Progenitor cell of endocrine pancreas (in vitro differentiated cells): ENCODE measurements around the gene CKAP4. TPM values are rescaled to one million over a fixed set of nuclear protein-coding genes. Genes with fewer than 3 reads are reported as not detected.

Source experiments
- DNase-seq: peaks from one replicate; pipeline ENCODE4 v3.0.0; 2021; ENCODE audit warnings: low spot score; ENCODE audit not compliant: unreplicated experiment
- H3K27ac Mint-ChIP-seq: 2 replicates; pipeline ENCODE4 v1.8.0; 2021; ENCODE audit warnings: mild to moderate bottlenecking, moderate library complexity, mixed read lengths
- H3K27me3 Mint-ChIP-seq: 2 replicates; pipeline ENCODE4 v1.8.0; 2021; ENCODE audit warnings: mixed read lengths
- H3K36me3 Mint-ChIP-seq: 2 replicates; pipeline ENCODE4 v1.8.0; 2022; ENCODE audit warnings: mixed read lengths; ENCODE audit not compliant: insufficient read depth
- H3K4me1 Mint-ChIP-seq: 2 replicates; pipeline ENCODE4 v1.8.0; 2021; ENCODE audit warnings: low read depth, mixed read lengths
- H3K4me3 Mint-ChIP-seq: 2 replicates; pipeline ENCODE4 v1.8.0; 2021; ENCODE audit warnings: low read depth, mild to moderate bottlenecking, moderate library complexity, mixed read lengths
- H3K9me3 Mint-ChIP-seq: 2 replicates; pipeline ENCODE4 v1.8.0; 2021; ENCODE audit warnings: low read depth, mixed read lengths
- total RNA-seq: library from RNA; stranded (reverse); gene quantifications from 2 replicates; pipeline ENCODE4 v1.2.1, GENCODE V29; 2021
- TF ChIP-seq, protein P1 (sequence below): fragments of 200-600 bp; sonication (generic); IDR thresholded peaks from one replicate; pipeline ENCODE4 v1.5.0; 2021; ENCODE audit warnings: antibody characterized with exemption, mild to moderate bottlenecking; ENCODE audit not compliant: unreplicated experiment

Gene CKAP4
- total RNA-seq, 1 donor from 2014 or later = 102 TPM

- no peaks in the 10 kb centered on the region for H3K36me3 Mint-ChIP-seq
- H3K4me3 Mint-ChIP-seq = no peak overlapping the region
- peaks cover 34% of the 10 kb centered on the region for H3K4me1 Mint-ChIP-seq
Observed at GRCh38 chr12:106280106-106280505, 32.3 kb upstream of the CKAP4 start.

DNA sequence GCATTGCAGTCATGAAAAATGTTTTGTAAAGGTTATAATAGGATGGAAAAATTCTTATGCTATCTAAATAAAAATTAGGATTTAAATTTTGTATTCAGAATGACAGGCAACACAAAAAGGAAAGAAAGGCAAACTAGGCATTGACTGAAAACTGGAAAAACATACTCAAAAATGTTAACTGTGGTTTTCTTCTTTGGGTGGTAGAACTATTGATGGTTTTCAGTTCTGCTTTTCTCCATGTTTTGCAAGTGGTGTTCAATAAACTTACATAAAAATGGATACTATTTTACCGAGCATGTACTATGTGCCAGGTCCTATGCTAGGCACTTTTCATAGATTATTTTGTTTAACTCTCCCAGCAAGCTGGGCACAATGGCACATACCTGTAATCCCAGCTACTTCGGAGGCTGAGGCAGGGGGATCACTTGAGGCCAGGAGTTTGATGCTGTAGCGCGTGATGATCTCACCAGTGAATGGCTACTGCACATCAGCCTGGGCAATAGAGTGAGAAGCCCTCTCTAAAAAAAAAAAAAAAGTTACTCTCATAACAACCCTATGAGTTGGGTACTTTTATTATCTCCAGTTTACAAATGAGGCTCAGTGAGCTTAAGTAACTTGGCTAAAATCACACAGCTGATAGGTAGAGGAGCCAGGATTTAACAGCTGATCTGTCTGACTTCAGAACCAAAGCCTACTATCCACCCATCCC lies 28.4 kb upstream of the CKAP4 start:
- Mint-ChIP-seq H3K36me3 (no peaks in the 10 kb centered on the region), H3K27me3 (peaks cover 26% of the 10 kb centered on the region), H3K9me3 (no peaks in the 10 kb centered on the region), H3K27ac (no peak overlapping the region), H3K4me3 (no peak overlapping the region), H3K4me1 (peaks cover 37% of the 10 kb centered on the region)
- no peak for DNase-seq
- TF ChIP-seq, protein P1, sequence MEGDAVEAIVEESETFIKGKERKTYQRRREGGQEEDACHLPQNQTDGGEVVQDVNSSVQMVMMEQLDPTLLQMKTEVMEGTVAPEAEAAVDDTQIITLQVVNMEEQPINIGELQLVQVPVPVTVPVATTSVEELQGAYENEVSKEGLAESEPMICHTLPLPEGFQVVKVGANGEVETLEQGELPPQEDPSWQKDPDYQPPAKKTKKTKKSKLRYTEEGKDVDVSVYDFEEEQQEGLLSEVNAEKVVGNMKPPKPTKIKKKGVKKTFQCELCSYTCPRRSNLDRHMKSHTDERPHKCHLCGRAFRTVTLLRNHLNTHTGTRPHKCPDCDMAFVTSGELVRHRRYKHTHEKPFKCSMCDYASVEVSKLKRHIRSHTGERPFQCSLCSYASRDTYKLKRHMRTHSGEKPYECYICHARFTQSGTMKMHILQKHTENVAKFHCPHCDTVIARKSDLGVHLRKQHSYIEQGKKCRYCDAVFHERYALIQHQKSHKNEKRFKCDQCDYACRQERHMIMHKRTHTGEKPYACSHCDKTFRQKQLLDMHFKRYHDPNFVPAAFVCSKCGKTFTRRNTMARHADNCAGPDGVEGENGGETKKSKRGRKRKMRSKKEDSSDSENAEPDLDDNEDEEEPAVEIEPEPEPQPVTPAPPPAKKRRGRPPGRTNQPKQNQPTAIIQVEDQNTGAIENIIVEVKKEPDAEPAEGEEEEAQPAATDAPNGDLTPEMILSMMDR = no peak

More at GRCh38 chr12:106280106-106280505, 32.3 kb upstream of the CKAP4 start:
- DNase-seq = no peak
- Mint-ChIP-seq H3K27me3 (peaks cover 30% of the 10 kb centered on the region), H3K27ac (no peak overlapping the region), H3K9me3 (peaks cover 2% of the 10 kb centered on the region)
- TF ChIP-seq, protein P1 = no peak

GRCh38 chr12:106275458-106275857 lies 27.6 kb upstream of the CKAP4 start:
- H3K27me3 Mint-ChIP-seq = peaks cover 28% of the 10 kb centered on the region

DNA sequence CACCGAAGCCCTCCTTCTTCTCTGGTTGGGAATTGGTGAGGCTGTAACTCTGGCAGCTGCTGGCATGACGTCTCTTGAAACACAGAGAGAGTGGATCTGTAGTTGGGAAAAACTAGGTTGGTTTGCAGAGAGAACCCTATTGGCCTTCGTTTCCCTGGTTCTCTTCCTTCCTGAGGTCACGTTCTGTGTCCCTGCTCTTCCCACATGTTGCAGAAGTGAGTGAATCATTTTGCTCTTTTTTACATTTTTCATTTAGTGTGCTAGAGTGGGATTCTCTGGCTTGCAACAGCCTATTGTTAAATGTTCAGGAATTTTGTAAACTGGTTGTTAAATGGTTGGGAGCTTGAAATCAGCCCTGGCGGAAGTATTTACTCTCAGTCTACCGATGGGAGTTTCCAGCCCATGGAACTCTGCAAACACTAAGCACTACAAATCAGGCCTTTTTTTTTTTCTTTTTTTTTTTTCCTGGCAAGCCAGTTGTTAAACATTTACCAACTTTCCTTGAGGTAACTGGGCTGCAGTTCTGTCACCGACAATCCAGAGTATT lies 26.8 kb upstream of the CKAP4 start:
- Mint-ChIP-seq H3K4me1 (peaks cover 31% of the 10 kb centered on the region), H3K36me3 (no peaks in the 10 kb centered on the region), H3K27ac (peak overlapping the region; percentile 95), H3K27me3 (peaks cover 23% of the 10 kb centered on the region), H3K4me3 (peak overlapping the region; percentile 6), H3K9me3 (no peaks in the 10 kb centered on the region)
- TF ChIP-seq, protein P1 = no peak
- DNase-seq = no peak

More at GRCh38 chr12:106275458-106275857, 27.6 kb upstream of the CKAP4 start:
- no peak for DNase-seq
- H3K36me3 Mint-ChIP-seq = no peaks in the 10 kb centered on the region
- H3K9me3 Mint-ChIP-seq = no peaks in the 10 kb centered on the region
- H3K27ac Mint-ChIP-seq = peak overlapping the region; percentile 95
- peaks cover 32% of the 10 kb centered on the region for H3K4me1 Mint-ChIP-seq
- TF ChIP-seq, protein P1 = no peak
- H3K4me3 Mint-ChIP-seq = no peak overlapping the region

- peak overlapping the region; percentile 95 for H3K27ac Mint-ChIP-seq
- H3K4me3 Mint-ChIP-seq = no peak overlapping the region
- peaks cover 16% of the 10 kb centered on the region for H3K27me3 Mint-ChIP-seq
- TF ChIP-seq, protein P1 = no peak
- no peak for DNase-seq
- no peaks in the 10 kb centered on the region for H3K36me3 Mint-ChIP-seq
- no peaks in the 10 kb centered on the region for H3K9me3 Mint-ChIP-seq
- H3K4me1 Mint-ChIP-seq = peaks cover 31% of the 10 kb centered on the region
Observed at GRCh38 chr12:106274012-106274411, 26.2 kb upstream of the CKAP4 start.
